Measurements from ENCODE around the gene PNLIPRP3.
A peak's percentile ranks its signal among the peaks of the same experiment; 100 is the strongest.
"Not testable (repeated sequence)": the region's sequence is repeated elsewhere in the genome, so short reads cannot be mapped to it uniquely, and the experiment has no call there.

The PNLIPRP3 gene

DNA sequence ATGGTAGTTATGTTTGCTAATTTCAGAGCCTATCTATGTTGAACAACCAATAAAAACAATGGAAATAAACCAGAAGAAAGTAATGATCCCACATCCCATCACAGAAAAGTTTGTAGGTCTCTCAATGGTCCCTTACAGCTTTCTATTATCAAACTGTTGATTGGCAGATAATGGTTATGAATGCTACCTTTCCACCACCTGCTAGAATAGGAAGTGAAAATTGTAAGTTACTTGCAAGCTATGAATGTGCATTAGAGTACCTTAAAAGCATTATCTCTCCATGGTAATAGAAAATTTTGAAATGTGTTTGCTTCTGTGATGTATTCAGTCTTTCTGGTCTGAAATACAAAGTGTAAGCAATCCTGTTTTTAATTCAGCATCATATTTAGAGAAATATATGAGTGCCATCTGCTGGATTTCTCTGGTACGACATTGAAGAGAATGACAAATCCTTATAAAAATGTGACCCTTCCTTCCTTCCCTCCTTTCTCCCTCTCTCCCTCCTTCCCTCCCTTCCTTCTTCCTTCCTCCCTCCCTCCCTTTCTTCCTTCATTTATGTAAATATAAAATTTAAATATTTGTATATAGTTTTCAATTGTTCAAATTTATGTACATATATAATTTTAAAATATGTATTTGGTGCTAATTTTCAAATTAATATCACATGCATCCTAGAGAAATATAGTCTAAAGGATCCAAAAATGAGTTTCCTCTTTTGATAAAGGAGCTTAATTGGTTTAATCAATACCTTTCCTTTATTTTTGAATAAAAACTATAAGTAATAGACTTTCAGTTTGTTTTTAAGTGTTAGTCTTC, 41.4 kb upstream of the PNLIPRP3 start:
- H2AFZ ChIP-seq (ENCODE audit: low read length), result no peak overlapping the region
- no peaks in the 10 kb centered on the region for H3K4me1 ChIP-seq (ENCODE audit: insufficient read depth, low read length, severe bottlenecking)
- TF ChIP-seq EZH2 (IDR thresholded peaks at IDR 0.05; ENCODE audit: borderline replicate concordance, low read length), result no peak
- TF ChIP-seq, protein P1, sequence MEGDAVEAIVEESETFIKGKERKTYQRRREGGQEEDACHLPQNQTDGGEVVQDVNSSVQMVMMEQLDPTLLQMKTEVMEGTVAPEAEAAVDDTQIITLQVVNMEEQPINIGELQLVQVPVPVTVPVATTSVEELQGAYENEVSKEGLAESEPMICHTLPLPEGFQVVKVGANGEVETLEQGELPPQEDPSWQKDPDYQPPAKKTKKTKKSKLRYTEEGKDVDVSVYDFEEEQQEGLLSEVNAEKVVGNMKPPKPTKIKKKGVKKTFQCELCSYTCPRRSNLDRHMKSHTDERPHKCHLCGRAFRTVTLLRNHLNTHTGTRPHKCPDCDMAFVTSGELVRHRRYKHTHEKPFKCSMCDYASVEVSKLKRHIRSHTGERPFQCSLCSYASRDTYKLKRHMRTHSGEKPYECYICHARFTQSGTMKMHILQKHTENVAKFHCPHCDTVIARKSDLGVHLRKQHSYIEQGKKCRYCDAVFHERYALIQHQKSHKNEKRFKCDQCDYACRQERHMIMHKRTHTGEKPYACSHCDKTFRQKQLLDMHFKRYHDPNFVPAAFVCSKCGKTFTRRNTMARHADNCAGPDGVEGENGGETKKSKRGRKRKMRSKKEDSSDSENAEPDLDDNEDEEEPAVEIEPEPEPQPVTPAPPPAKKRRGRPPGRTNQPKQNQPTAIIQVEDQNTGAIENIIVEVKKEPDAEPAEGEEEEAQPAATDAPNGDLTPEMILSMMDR (IDR thresholded peaks at IDR 0.05; ENCODE audit: low read length), result peak; percentile 57; the same call in 1 of the 2 replicates
- H3K4me2 ChIP-seq (ENCODE audit: low read length), result no peak overlapping the region
- H3K9me2 ChIP-seq (ENCODE audit: low read depth, low read length), result no peaks in the 10 kb centered on the region
- no peak overlapping the region for H3K27ac ChIP-seq (ENCODE audit: low read depth, low read length, poor library complexity, severe bottlenecking)
- no peaks in the 10 kb centered on the region for H3K9me3 ChIP-seq (ENCODE audit: low read length)
- no peaks in the 10 kb centered on the region for H3K27me3 ChIP-seq (ENCODE audit: insufficient read depth, low read length)
- H3K9ac ChIP-seq (ENCODE audit: low read length), result no peak overlapping the region
- no peaks in the 10 kb centered on the region for H3F3A ChIP-seq (ENCODE audit: insufficient read depth, low read length)
- no peaks in the 10 kb centered on the region for H3K36me3 ChIP-seq (ENCODE audit: insufficient read depth, low read length)
- no peak overlapping the region for H3K4me3 ChIP-seq (ENCODE audit: low read depth, low read length, poor library complexity, severe bottlenecking)
- H4K20me1 ChIP-seq (ENCODE audit: insufficient read depth, low read length), result no peaks in the 10 kb centered on the region
- H3K79me2 ChIP-seq (ENCODE audit: insufficient read depth, low read length), result no peaks in the 10 kb centered on the region

DNA sequence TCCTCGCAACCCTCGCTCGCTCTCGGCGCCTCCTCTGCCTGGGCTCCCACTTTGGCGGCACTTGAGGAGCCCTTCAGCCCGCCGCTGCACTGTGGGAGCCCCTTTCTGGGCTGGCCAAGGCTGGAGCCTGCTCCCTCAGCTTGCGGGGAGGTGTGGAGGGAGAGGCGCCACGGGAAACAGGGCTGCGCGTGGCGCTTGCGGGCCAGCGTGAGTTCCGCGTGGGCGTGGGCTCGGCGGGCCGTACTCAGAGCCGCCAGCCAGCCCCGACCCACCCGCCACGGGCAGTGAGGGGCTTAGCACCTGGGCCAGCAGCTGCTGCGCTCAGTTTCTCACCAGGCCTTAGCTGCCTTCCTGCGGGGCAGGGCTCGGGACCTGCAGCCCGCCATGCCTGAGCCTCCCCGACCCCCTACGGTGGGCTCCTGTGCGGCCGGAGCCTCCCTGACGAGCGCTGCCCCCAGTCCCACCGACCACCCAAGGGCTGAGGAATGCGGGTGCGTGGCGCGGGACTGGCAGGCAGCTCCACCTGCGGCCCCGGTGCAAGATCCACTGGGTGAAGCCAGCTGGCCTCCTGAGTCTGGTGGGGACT, 34.3 kb upstream of the PNLIPRP3 start:
- H3K4me2 ChIP-seq (ENCODE audit: low read length); H3K79me2 ChIP-seq (ENCODE audit: insufficient read depth, low read length); H2AFZ ChIP-seq (ENCODE audit: low read length); H3F3A ChIP-seq (ENCODE audit: insufficient read depth, low read length); H3K9me3 ChIP-seq (ENCODE audit: low read length); H3K4me1 ChIP-seq (ENCODE audit: insufficient read depth, low read length, severe bottlenecking); H3K9ac ChIP-seq (ENCODE audit: low read length); H3K4me3 ChIP-seq (ENCODE audit: low read depth, low read length, poor library complexity, severe bottlenecking); H3K9me2 ChIP-seq (ENCODE audit: low read depth, low read length); H3K27me3 ChIP-seq (ENCODE audit: insufficient read depth, low read length); H3K27ac ChIP-seq (ENCODE audit: low read depth, low read length, poor library complexity, severe bottlenecking); H3K36me3 ChIP-seq (ENCODE audit: insufficient read depth, low read length); H4K20me1 ChIP-seq (ENCODE audit: insufficient read depth, low read length): not testable (repeated sequence)

DNA sequence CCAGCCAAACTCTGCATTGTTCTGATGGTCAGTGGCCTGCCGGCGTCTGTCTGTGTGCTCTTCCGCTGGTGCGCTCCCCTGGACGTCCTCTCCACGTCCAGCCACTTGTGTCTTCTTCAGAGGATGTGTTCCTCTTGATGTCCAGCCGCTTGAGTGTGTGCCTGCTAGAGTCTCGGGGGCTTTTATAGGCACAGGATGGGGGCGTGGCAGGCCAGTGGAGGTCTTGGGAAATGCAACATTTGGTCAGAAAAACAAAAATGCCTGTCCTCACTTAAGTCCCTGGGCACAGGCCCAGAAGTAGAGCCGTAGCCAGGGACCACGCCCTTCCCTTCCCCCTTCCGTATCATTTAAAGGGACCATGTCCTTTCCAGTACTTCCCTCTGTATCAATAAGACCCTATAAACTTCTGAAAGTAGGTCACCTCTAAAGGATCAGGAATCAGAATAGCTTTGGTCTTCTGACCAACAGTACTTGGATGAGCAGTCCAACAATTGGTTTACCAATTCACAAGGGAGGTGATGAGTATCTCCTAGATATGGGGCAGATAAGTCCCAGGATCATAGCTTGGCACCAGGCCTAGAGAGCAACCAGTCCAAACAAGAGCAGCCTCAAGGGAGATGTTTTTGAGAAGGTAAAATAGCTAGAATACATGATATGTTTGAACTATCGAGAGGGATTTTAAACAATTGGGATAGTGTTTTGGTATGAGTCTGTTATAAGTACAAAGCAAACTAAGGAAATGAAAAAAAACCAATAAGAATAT, 32.2 kb upstream of the PNLIPRP3 start:
- Histone ChIP-seq H3F3A (ENCODE audit: insufficient read depth, low read length) (no peaks in the 10 kb centered on the region), H4K20me1 (ENCODE audit: insufficient read depth, low read length) (no peaks in the 10 kb centered on the region), H3K4me3 (ENCODE audit: low read depth, low read length, poor library complexity, severe bottlenecking) (no peak overlapping the region), H3K4me1 (ENCODE audit: insufficient read depth, low read length, severe bottlenecking) (no peaks in the 10 kb centered on the region), H2AFZ (ENCODE audit: low read length) (no peak overlapping the region), H3K9ac (ENCODE audit: low read length) (no peak overlapping the region), H3K27ac (ENCODE audit: low read depth, low read length, poor library complexity, severe bottlenecking) (no peak overlapping the region), H3K36me3 (ENCODE audit: insufficient read depth, low read length) (no peaks in the 10 kb centered on the region), H3K9me2 (ENCODE audit: low read depth, low read length) (no peaks in the 10 kb centered on the region), H3K27me3 (ENCODE audit: insufficient read depth, low read length) (no peaks in the 10 kb centered on the region), H3K79me2 (ENCODE audit: insufficient read depth, low read length) (no peaks in the 10 kb centered on the region), H3K9me3 (ENCODE audit: low read length) (no peaks in the 10 kb centered on the region), H3K4me2 (ENCODE audit: low read length) (no peak overlapping the region)
- no peak for TF ChIP-seq EZH2 (IDR thresholded peaks at IDR 0.05; ENCODE audit: borderline replicate concordance, low read length)
- TF ChIP-seq, protein P1 (IDR thresholded peaks at IDR 0.05; ENCODE audit: low read length), result no peak
